ENCODE data around the gene ENO3.

ENO3 gene

GRCh38 chr17:4971826-4972225 is 20.9 kb downstream of the ENO3 start:
- FAIRE-seq, result no peak
- no peak for DNase-seq (ENCODE audit: insufficient read length, low spot score)

GRCh38 chr17:4972322-4972721 is 21.4 kb downstream of the ENO3 start:
- FAIRE-seq, result no peak
- no peak for DNase-seq (ENCODE audit: insufficient read length, low spot score)

- FAIRE-seq, result no peak
Observed at GRCh38 chr17:4972752-4973151, 21.8 kb downstream of the ENO3 start.

GRCh38 chr17:4973256-4974114 is 22.6 kb downstream of the ENO3 start:
- FAIRE-seq (no peak), DNase-seq (ENCODE audit: insufficient read length, low spot score) (no peak)

More at GRCh38 chr17:4972752-4973151, 21.8 kb downstream of the ENO3 start:
- DNase-seq (ENCODE audit: insufficient read length, low spot score), result no peak

- FAIRE-seq (no peak), DNase-seq (ENCODE audit: insufficient read length, low spot score) (no peak)
Observed at GRCh38 chr17:4974115-4974670, 23.3 kb downstream of the ENO3 start.

GRCh38 chr17:4978726-4979125 is 27.8 kb downstream of the ENO3 start:
- DNase-seq (ENCODE audit: insufficient read length, low spot score), result no peak
- no peak for FAIRE-seq

- DNase-seq (ENCODE audit: insufficient read length, low spot score) (peak; percentile 62), FAIRE-seq (peak; percentile 31)
Observed at GRCh38 chr17:4980644-4981216, 29.8 kb downstream of the ENO3 start.

GRCh38 chr17:4982305-4982704 is 31.4 kb downstream of the ENO3 start:
- DNase-seq (ENCODE audit: insufficient read length, low spot score) (no peak), FAIRE-seq (no peak)

GRCh38 chr17:4986403-4986802 is 35.5 kb downstream of the ENO3 start:
- no peak for DNase-seq (ENCODE audit: insufficient read length, low spot score)
- no peak for FAIRE-seq

GRCh38 chr17:4986951-4987766 is 36.2 kb downstream of the ENO3 start, which contains the start of gene CAMTA2:
TSS of gene CAMTA2 (minus strand) at chr17:4987675. CDS start at chr17:4986222, 1,453 bp downstream.
- FAIRE-seq (peak; percentile 89), DNase-seq (ENCODE audit: insufficient read length, low spot score) (peak; percentile 85)

GRCh38 chr17:4987767-4988567 is 37.0 kb downstream of the ENO3 start:
- FAIRE-seq, result no peak
- DNase-seq (ENCODE audit: insufficient read length, low spot score), result no peak

- DNase-seq (ENCODE audit: insufficient read length, low spot score), result no peak
- FAIRE-seq, result no peak
Observed at GRCh38 chr17:4994081-4994595, 43.2 kb downstream of the ENO3 start.

- peak; percentile 95 for DNase-seq (ENCODE audit: insufficient read length, low spot score)
- FAIRE-seq, result peak; percentile 93
Observed at GRCh38 chr17:4997302-4998026, 46.5 kb downstream of the ENO3 start, which contains the start of the genes INCA1 and KIF1C. TSS of gene INCA1 (minus strand) at chr17:4997522. CDS start at chr17:4994437, 3,085 bp downstream. TSS of gene KIF1C (plus strand) at chr17:4997950. CDS start at chr17:5000247, 2,297 bp downstream.

- peak; percentile 65 for FAIRE-seq
Observed at GRCh38 chr17:4998027-4998731, 47.3 kb downstream of the ENO3 start.

GRCh38 chr17:4998732-4999429 is 48.0 kb downstream of the ENO3 start:
- DNase-seq (ENCODE audit: insufficient read length, low spot score) (peak; percentile 37), FAIRE-seq (no peak)

More at GRCh38 chr17:4998027-4998731, 47.3 kb downstream of the ENO3 start:
- DNase-seq (ENCODE audit: insufficient read length, low spot score), result no peak

- DNase-seq (ENCODE audit: insufficient read length, low spot score), result no peak
- no peak for FAIRE-seq
Observed at GRCh38 chr17:4999430-5000093, 48.6 kb downstream of the ENO3 start.

GRCh38 chr17:5000237-5000639 is 49.3 kb downstream of the ENO3 start:
- DNase-seq (ENCODE audit: insufficient read length, low spot score) (no peak), FAIRE-seq (no peak)
